ENCODE results near the gene STXBP6. TPM values are rescaled to one million over a fixed set of nuclear protein-coding genes. Genes with fewer than 3 reads are reported as not detected.
"Not testable (repeated sequence)": the region's sequence is repeated elsewhere in the genome, so short reads cannot be mapped to it uniquely, and the experiment has no call there.

The STXBP6 gene
- total RNA-seq, 1 experiment from 2014 or later, result 22.8 TPM

GRCh38 chr14:24956104-24956503 is 93.8 kb downstream of the STXBP6 start:
- no peak for DNase-seq (ENCODE audit: low spot score)

DNA sequence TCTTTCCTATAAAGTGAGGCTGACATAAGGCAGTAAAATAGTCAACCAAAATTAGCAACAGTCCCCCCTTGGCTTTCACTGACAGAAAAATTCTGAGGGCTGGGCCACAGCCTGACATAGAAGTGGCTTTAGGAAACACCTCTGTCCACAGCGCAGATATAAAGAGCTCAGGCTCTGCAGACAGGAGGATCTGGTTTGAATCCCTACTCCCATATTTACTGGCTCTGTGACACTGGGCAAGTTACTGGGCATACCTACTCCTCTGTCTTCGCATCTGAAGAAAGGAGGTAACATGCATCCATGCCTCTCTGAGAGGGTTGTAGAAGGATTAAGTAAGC is 95.3 kb downstream of the STXBP6 start:
- no peak for DNase-seq (ENCODE audit: low spot score)

DNA sequence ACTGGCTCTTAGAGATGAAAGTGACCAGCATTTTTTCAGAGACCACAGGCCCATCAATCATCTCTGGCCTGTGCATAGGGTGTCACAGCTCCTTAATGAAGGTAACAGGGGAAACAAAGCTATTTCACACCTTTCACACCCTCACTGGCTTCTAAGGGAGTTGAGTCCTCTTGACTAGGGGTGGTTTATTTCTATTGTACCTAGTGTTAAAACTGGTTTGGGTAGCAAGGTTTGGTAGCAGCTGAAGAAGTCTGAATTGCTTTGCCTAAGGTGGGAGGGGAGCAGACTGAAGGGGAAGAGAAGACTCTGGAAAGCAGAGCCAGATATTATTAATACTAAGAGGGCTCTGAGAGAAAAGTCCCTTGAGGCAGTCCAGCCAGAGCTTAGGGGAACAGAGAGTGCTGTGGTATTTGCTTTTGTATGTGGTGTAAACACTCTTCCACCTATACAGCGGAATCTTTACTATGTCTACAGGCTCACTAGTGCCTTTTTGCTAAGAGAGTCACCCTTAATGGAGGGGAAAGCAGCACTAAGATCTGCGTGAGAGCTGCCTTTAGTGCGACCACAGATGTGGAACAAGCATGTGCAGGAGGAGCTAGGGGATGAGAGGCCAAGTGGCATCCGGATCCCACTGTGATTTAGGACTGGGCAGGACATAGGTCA is 95.8 kb downstream of the STXBP6 start:
- DNase-seq (ENCODE audit: low spot score), result no peak

GRCh38 chr14:24952851-24953666 is 96.9 kb downstream of the STXBP6 start:
- peak; percentile 9 for DNase-seq (ENCODE audit: low spot score)

DNA sequence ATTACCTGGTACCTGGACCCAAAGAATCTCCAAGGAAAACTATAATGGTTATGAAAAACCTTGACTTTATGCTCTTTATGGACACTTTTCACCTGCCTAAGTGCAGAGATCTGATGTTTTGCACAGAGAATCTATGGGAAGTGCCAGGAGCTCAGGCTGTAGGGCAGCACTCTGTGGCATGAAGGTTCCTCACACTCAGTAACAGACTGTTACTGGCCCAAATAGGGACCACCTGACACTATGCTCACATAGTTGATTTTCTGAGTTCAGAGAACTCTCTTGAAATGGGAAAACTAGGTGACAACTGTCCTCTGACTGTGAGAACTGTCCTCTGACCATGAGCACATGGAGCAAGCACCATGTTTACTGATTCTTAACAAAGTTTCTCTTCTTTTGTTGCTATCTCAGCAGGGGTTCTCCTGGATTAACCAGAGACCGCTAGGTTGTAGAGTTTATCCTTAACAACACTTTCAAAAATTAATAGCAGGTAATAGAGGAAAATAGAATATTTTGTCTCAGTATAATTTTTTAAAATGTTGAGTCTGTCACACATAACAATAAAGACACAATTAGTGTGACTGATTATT is 101.6 kb downstream of the STXBP6 start:
- no peak for DNase-seq (ENCODE audit: low spot score)

DNA sequence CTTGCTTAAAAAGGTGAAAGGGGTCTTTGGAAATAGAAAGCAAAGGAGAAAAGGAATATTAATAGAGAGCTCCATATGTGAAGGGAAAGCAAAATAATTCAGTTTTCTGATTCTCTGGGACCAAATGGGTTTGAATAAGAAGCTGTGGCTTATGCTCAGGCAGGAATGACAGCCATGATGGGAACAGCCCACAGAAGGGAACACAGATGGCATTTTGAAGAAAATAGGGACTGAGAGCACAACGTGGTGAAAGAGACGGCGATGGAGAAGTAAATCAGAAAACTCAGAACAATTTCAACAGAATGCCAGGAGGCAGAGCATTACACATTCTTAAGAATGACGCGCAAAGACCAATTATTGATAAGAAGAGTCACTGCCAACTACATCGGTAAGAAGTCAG is 102.8 kb downstream of the STXBP6 start:
- no peak for DNase-seq (ENCODE audit: low spot score)

- DNase-seq (ENCODE audit: low spot score), result no peak
These were observed 105.1 kb downstream of the STXBP6 start for GRCh38 chr14:24944800-24945199.

DNA sequence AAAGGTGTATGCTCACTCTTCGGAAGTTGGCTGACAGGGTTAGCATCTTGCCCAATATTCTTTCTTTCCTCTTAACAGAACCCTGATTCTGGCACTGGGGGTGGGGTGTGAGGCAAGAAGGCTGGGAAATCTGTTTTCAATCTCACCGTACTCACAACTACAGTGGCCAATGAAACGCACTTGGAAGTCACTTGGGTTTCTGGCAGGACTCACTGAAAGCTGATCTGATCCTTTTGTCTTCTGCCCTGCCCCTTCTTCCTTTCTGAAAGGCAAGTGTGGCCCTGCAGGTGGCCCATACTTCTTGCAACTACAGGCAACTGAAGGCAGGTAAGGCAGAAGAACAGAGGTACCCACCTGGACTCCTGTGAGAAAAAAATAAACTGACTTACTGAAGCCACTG is 106.9 kb downstream of the STXBP6 start:
- DNase-seq (ENCODE audit: low spot score), result no peak

DNA sequence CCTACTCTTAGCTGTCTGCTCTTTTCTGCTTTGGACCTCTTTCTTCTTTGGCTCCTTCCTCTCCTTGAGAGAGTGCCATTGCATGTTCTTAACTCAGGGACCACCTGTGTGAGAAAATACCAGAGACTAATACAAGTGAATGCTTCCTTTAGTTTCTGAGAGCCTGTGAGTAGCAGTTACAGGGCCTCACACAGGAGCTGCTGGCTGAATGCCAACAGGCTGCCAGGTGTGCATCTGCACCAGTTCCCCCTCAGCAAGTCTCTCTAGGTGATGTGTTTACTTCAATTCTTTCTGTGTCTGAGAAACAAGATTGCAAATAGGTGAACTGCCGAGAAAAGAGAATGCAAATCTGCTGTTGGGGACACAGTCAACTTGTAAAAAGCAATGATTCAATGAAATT is 108.2 kb downstream of the STXBP6 start:
- no peak for DNase-seq (ENCODE audit: low spot score)

DNA sequence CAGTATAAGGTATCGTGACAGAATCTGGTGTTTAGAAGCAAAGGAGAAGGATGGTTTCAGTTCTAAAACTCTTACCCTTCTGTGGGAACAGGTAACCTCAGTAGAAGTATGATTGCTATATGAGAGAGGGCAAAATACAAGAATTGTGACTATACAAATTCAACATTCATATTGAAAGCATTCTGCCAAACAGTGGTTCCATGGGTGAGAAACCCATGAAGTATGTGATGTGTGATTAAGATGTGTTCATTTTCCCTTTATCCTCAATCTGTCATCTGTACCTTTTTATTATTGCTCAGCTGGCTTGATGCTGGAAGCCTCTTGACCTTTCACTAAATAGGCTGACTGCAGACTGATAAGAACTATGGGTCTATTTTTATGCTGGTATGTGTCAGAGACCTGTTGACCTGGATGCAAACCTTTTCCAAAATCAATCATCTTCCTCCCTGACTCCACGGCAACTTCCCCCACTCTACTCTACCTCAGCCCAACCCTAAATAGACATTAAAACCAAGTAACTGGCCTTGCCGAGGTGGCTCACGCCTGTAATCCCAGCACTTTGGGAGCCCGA is 109.6 kb downstream of the STXBP6 start:
- DNase-seq (ENCODE audit: low spot score), result no peak

GRCh38 chr14:24938593-24938992 is 111.4 kb downstream of the STXBP6 start:
- no peak for DNase-seq (ENCODE audit: low spot score)

GRCh38 chr14:24937300-24937699 is 112.6 kb downstream of the STXBP6 start:
- no peak for DNase-seq (ENCODE audit: low spot score)

DNA sequence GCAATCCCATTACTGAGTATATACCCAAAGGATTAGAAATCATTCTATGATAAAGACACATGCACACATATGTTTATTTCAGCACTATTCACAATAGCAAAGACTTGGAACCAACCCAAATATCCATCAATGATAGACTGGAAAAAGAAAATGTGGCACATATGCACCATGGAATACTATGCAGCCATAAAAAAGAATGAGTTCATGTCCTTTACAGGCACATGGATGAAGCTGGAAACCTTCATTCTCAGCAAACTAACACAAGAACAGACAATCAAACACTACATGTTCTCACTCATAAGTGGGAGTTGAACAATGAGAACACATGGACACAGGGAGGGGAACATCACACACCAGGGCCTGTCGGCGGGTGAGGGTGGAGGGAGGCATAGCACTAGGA is 113.2 kb downstream of the STXBP6 start:
- DNase-seq (ENCODE audit: low spot score), result not testable (repeated sequence)

DNA sequence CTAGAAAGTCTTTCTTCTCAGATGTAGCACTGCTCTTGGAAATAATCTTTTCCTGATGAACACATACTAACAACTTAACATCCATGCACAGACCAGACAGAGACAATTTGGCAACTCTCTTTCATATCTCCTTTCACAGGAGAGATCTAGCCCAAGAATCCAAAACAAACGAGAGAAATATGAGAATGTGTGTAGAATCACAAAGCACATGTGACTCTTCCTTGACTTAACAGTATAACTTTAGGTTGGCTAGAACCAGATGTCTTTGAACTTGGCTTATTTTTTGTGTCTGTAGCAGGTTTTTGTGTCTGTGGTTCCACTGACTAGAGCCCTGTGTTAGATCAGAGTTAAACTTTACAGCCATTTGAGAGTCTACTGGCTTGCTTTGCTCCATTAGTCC is 114.2 kb downstream of the STXBP6 start:
- DNase-seq (ENCODE audit: low spot score), result no peak

GRCh38 chr14:24928386-24928900 is 121.5 kb downstream of the STXBP6 start:
- DNase-seq (ENCODE audit: low spot score), result no peak

GRCh38 chr14:24927809-24928208 is 122.1 kb downstream of the STXBP6 start:
- DNase-seq (ENCODE audit: low spot score), result no peak

DNA sequence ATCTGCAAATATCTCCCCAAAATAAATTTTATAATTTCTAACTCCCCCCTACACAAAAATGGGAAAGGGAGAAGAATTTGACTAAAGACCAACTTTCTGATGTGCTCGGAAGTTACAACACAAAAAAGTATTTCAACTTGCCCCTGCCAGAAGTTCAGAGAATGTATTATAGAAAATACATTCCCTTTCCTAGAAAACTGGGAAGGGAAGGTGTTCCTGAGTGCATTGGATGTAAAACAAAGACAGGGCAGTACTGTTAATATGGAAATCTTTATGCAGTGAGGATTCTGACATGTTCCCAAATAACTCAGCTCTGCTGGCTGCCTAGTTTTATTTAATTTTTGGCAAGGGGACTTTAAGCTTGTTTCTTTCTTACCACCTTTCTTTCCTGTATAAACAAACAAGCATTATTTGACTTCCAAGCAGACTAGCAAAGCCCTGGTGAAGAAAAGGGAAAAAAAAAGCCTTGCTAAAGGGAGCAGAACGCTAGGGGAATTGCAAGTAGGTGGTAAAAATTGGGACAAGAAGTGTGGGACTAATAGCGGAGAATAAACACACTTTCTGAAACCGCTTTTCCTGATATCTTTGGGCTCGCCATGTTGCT is 124.1 kb downstream of the STXBP6 start:
- DNase-seq (ENCODE audit: low spot score), result no peak

GRCh38 chr14:24924544-24924943 is 125.4 kb downstream of the STXBP6 start:
- DNase-seq (ENCODE audit: low spot score), result no peak

DNA sequence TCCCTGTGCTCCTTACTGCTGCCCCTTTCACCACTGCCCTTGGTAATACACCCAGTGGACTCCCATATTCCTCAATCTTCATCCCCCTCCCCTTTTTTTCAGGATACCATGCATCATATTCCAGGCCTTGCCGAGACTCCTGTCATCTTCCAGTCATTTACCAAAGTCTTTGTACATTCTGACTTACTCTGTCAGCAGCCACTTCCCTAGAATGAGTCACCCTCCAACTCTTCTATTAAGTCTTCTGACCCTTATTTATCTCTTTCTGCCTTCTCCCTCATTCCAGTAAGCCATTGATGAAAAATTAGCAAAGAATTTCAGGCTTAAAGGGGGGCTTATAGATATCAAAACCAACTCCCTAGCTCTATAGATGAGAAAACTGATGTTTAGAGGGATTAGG is 128.0 kb downstream of the STXBP6 start:
- DNase-seq (ENCODE audit: low spot score), result no peak

GRCh38 chr14:24920265-24921075 is 129.5 kb downstream of the STXBP6 start:
- no peak for DNase-seq (ENCODE audit: low spot score)

DNA sequence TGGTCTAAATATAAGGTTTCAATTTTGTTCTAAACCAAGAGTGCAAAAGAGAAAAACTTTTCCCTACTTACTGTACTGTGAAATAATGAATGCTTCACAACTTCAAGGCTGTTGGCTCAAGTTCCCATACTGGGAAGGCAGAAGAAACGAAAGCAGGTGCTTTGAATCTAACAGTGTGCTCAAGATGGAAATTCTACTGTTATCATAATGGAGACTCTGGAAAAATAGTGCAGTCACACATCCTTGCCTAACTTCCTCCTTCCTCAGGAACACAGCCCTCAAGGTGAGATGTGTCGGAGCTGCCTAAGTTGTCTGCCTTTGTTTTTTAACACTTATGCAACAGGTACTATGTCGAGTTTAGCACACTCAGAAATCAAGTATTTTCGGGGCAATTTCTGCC is 131.1 kb downstream of the STXBP6 start:
- DNase-seq (ENCODE audit: low spot score), result no peak

All from H4 (cell line).